ENCODE measurements around the gene LCN15.
"Not testable (repeated sequence)": the region's sequence is repeated elsewhere in the genome, so short reads cannot be mapped to it uniquely, and the experiment has no call there.

LCN15 gene

DNA sequence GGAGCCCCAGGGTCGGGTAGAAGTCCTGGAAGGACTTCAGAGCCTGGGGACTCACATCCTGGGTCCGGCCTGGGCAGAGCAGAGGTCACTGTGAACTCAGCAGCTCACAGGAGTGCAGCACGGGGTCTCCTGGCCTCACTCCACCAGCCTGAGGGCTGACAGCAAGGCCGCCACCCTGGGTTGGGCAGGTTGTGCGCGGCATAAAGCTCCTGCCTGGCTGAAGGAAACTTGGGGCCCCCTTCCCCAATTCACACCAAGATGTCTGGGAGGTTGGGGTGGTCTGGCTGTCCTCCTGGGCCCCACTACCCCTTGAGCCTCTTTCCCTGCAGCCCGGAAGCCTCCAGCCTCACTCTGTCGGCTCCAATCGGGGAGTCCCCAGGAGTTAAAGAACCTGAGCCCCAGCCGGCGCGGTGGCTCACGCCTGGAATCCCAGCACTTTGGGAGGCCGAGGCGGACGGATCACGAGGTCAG lies 2.1 kb downstream of the LCN15 start:
- Histone ChIP-seq H3K36me3 (ENCODE audit: control insufficient read depth, insufficient read depth, low read length) (no peaks in the 10 kb centered on the region), H3K9me3 (ENCODE audit: control insufficient read depth, low read length) (no peaks in the 10 kb centered on the region), H3K4me1 (ENCODE audit: control insufficient read depth, insufficient read depth, low read length, poor library complexity, severe bottlenecking) (peaks cover 4% of the 10 kb centered on the region), H3K27me3 (replicated peaks; ENCODE audit: control insufficient read depth, insufficient read depth, low read length, poor library complexity, severe bottlenecking) (no peaks in the 10 kb centered on the region), H3K27ac (ENCODE audit: insufficient read depth, low read length, poor library complexity, severe bottlenecking) (no peak overlapping the region), H3K4me3 (ENCODE audit: insufficient read depth, low read depth, low read length, poor library complexity, severe bottlenecking) (no peak overlapping the region)
- DNase-seq, result no peak

- no peak for DNase-seq
- Histone ChIP-seq H3K9me3 (ENCODE audit: control insufficient read depth, low read length) (no peaks in the 10 kb centered on the region), H3K36me3 (ENCODE audit: control insufficient read depth, insufficient read depth, low read length) (no peaks in the 10 kb centered on the region), H3K27ac (ENCODE audit: insufficient read depth, low read length, poor library complexity, severe bottlenecking) (no peak overlapping the region), H3K4me1 (ENCODE audit: control insufficient read depth, insufficient read depth, low read length, poor library complexity, severe bottlenecking) (no peaks in the 10 kb centered on the region), H3K4me3 (ENCODE audit: insufficient read depth, low read depth, low read length, poor library complexity, severe bottlenecking) (no peak overlapping the region), H3K27me3 (replicated peaks; ENCODE audit: control insufficient read depth, insufficient read depth, low read length, poor library complexity, severe bottlenecking) (no peaks in the 10 kb centered on the region)
Measured at GRCh38 chr9:136761545-136761981, 2.8 kb downstream of the LCN15 start.

DNA sequence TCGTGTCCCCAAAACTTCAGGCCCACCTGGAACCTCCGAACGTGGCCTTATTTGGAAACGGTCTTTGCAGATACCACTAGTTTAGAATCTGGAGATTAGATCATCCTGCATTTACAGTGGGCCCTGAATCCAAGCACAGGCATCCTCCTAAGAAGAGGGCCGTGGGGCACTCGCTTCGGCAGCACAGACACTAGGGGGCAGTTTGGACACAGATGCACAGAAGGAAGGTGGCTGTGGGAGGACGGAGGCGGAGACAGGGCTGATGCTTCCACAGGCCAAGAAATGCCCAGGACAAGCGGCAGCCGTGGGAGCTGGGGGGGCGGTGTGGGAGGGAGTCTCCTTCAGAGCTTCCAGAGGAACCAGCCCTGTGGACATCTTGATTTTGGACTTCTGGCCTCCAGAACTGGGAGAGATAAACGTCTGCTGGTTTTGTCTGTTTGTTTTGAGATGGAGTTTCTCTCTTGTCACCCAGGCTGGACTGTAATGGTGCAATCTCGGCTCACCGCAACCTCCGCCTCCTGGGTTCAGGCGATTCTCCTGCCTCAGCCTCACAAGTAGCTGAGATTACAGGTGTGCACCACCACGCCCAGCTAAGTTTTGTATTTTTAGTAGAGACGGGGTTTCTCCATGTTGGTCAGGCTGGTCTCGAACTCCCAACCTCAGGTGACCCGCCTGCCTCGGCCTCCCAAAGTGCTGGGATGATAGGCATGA lies 3.3 kb downstream of the LCN15 start:
- not testable (repeated sequence) for H3K27ac ChIP-seq (ENCODE audit: insufficient read depth, low read length, poor library complexity, severe bottlenecking); H3K36me3 ChIP-seq (ENCODE audit: control insufficient read depth, insufficient read depth, low read length); H3K4me3 ChIP-seq (ENCODE audit: insufficient read depth, low read depth, low read length, poor library complexity, severe bottlenecking); DNase-seq; H3K9me3 ChIP-seq (ENCODE audit: control insufficient read depth, low read length); H3K27me3 ChIP-seq (replicated peaks; ENCODE audit: control insufficient read depth, insufficient read depth, low read length, poor library complexity, severe bottlenecking); H3K4me1 ChIP-seq (ENCODE audit: control insufficient read depth, insufficient read depth, low read length, poor library complexity, severe bottlenecking)

DNA sequence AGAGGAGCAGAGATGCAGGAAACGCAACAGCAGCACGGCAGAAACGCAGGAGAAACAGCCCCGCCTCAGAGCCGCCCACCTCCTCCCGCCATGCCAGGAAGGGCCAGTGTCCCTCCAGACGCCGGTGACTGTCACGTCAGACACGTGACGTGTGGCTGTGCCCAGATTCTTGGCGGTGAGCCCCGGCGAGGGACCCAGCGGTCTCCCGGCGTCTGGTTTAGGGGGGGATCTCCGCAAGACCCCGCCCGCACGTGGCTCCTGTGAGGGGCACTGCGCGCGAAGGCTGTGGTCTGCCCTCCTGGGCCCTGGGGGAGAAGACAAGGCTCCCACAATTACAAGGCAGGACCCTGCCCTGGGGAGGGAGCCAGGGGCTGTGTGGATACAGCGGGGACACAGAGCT lies 3.9 kb downstream of the LCN15 start:
- Histone ChIP-seq H3K27me3 (replicated peaks; ENCODE audit: control insufficient read depth, insufficient read depth, low read length, poor library complexity, severe bottlenecking) (no peaks in the 10 kb centered on the region), H3K4me1 (ENCODE audit: control insufficient read depth, insufficient read depth, low read length, poor library complexity, severe bottlenecking) (no peaks in the 10 kb centered on the region), H3K36me3 (ENCODE audit: control insufficient read depth, insufficient read depth, low read length) (no peaks in the 10 kb centered on the region), H3K4me3 (ENCODE audit: insufficient read depth, low read depth, low read length, poor library complexity, severe bottlenecking) (no peak overlapping the region), H3K9me3 (ENCODE audit: control insufficient read depth, low read length) (no peaks in the 10 kb centered on the region), H3K27ac (ENCODE audit: insufficient read depth, low read length, poor library complexity, severe bottlenecking) (no peak overlapping the region)
- DNase-seq, result no peak

DNA sequence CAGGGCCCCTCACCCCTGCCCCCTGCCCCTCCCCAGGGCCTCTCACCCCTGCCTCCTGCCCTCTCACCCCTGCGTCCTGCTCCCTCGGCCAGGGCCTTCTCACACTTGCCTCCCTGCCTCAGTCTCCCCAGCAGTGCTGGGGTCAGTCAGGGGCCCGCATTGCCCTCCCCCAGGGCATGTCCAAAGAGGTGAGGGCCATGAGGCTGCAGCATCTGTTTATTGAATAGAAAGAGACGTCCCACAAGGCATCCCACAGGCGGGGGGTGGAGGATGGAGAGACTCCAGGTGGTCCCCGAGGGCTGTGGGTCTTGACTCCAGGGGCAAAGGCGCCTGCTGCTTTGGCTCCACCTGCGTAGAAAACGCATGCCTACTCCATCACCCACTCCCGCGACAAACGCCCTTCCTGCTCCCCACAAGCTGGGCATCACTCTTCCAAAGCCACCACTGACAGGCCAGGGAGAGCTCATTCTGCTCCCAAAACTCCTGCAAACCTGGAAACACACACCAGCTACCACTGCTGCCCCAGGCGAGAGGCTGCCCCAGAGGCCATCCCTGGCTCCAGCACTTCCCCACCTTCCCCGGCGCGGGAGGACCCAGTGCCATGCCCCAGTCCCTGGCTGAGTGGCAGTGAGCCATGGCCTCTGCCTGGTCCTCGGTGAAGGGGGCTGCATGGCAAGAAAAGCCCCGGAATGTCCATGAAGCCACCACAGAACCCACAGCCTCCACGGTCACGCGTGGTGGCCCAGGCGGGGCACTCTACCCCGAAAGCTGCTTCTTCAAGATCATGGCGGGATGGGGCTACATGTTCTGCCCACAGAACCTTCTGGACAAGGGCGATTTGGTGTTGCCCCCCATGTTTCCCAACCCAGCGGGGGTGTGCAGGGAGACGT lies 4.6 kb downstream of the LCN15 start:
- Histone ChIP-seq H3K27ac (ENCODE audit: insufficient read depth, low read length, poor library complexity, severe bottlenecking) (no peak overlapping the region), H3K9me3 (ENCODE audit: control insufficient read depth, low read length) (no peaks in the 10 kb centered on the region), H3K4me3 (ENCODE audit: insufficient read depth, low read depth, low read length, poor library complexity, severe bottlenecking) (no peak overlapping the region), H3K27me3 (replicated peaks; ENCODE audit: control insufficient read depth, insufficient read depth, low read length, poor library complexity, severe bottlenecking) (no peaks in the 10 kb centered on the region), H3K36me3 (ENCODE audit: control insufficient read depth, insufficient read depth, low read length) (no peaks in the 10 kb centered on the region), H3K4me1 (ENCODE audit: control insufficient read depth, insufficient read depth, low read length, poor library complexity, severe bottlenecking) (no peaks in the 10 kb centered on the region)
- DNase-seq, result no peak

- DNase-seq, result no peak
- Histone ChIP-seq H3K4me1 (ENCODE audit: control insufficient read depth, insufficient read depth, low read length, poor library complexity, severe bottlenecking) (no peaks in the 10 kb centered on the region), H3K27ac (ENCODE audit: insufficient read depth, low read length, poor library complexity, severe bottlenecking) (no peak overlapping the region), H3K4me3 (ENCODE audit: insufficient read depth, low read depth, low read length, poor library complexity, severe bottlenecking) (no peak overlapping the region), H3K36me3 (ENCODE audit: control insufficient read depth, insufficient read depth, low read length) (no peaks in the 10 kb centered on the region), H3K9me3 (ENCODE audit: control insufficient read depth, low read length) (no peaks in the 10 kb centered on the region), H3K27me3 (replicated peaks; ENCODE audit: control insufficient read depth, insufficient read depth, low read length, poor library complexity, severe bottlenecking) (no peaks in the 10 kb centered on the region)
Measured at GRCh38 chr9:136759001-136759400, 5.3 kb downstream of the LCN15 start.

DNA sequence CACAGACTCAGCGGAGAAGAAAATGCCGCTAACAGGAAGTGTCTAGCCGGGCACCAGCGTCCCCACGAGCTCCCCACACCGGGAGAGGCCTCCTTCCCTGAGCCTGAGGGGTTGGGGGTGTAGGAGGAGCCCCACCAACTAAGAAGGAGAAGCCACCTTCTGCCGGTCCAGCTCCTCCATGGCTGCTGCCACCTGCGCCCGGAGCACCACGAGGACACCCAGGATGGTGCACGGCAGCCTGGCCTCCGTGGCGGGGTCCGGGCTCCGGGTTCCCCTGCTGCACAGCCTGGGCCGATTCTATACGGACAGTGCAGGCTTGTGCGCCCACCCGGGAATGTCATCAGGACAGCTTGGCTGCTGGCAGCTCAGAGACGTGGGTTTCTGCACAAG lies 6.6 kb downstream of the LCN15 start:
- H3K27ac ChIP-seq (ENCODE audit: insufficient read depth, low read length, poor library complexity, severe bottlenecking), result no peak overlapping the region
- H3K4me1 ChIP-seq (ENCODE audit: control insufficient read depth, insufficient read depth, low read length, poor library complexity, severe bottlenecking), result no peaks in the 10 kb centered on the region
- H3K9me3 ChIP-seq (ENCODE audit: control insufficient read depth, low read length), result no peaks in the 10 kb centered on the region
- H3K36me3 ChIP-seq (ENCODE audit: control insufficient read depth, insufficient read depth, low read length), result no peaks in the 10 kb centered on the region
- no peak overlapping the region for H3K4me3 ChIP-seq (ENCODE audit: insufficient read depth, low read depth, low read length, poor library complexity, severe bottlenecking)
- no peak for DNase-seq
- no peaks in the 10 kb centered on the region for H3K27me3 ChIP-seq (replicated peaks; ENCODE audit: control insufficient read depth, insufficient read depth, low read length, poor library complexity, severe bottlenecking)

DNA sequence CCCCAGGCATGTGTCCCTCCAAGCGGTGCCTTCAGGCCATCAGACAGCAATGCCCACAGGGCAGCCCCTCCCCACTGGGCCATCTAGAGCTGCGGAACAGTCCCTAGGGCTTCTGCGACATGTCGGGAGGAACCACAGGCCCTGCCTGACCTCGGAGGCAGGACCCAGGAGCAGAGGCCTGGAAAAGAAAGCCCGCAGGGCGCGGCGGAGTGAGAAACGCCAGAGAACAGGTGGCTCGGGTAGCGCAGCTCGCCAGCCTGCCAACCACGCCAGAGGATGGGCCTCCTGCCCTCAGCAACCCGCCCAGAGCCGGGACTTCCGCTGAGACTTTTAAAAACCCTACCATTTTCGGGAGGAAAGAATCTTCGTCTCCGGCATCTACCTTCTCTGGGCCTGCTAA lies 7.0 kb downstream of the LCN15 start:
- Histone ChIP-seq H3K36me3 (ENCODE audit: control insufficient read depth, insufficient read depth, low read length) (no peaks in the 10 kb centered on the region), H3K4me3 (ENCODE audit: insufficient read depth, low read depth, low read length, poor library complexity, severe bottlenecking) (no peak overlapping the region), H3K27me3 (replicated peaks; ENCODE audit: control insufficient read depth, insufficient read depth, low read length, poor library complexity, severe bottlenecking) (no peaks in the 10 kb centered on the region), H3K27ac (ENCODE audit: insufficient read depth, low read length, poor library complexity, severe bottlenecking) (no peak overlapping the region), H3K9me3 (ENCODE audit: control insufficient read depth, low read length) (no peaks in the 10 kb centered on the region), H3K4me1 (ENCODE audit: control insufficient read depth, insufficient read depth, low read length, poor library complexity, severe bottlenecking) (no peaks in the 10 kb centered on the region)
- DNase-seq, result no peak

GRCh38 chr9:136756836-136757235 lies 7.5 kb downstream of the LCN15 start:
- no peaks in the 10 kb centered on the region for H3K36me3 ChIP-seq (ENCODE audit: control insufficient read depth, insufficient read depth, low read length)
- H3K4me1 ChIP-seq (ENCODE audit: control insufficient read depth, insufficient read depth, low read length, poor library complexity, severe bottlenecking), result no peaks in the 10 kb centered on the region
- no peak overlapping the region for H3K27ac ChIP-seq (ENCODE audit: insufficient read depth, low read length, poor library complexity, severe bottlenecking)
- H3K9me3 ChIP-seq (ENCODE audit: control insufficient read depth, low read length), result no peaks in the 10 kb centered on the region
- DNase-seq, result no peak
- H3K4me3 ChIP-seq (ENCODE audit: insufficient read depth, low read depth, low read length, poor library complexity, severe bottlenecking), result no peak overlapping the region
- H3K27me3 ChIP-seq (replicated peaks; ENCODE audit: control insufficient read depth, insufficient read depth, low read length, poor library complexity, severe bottlenecking), result no peaks in the 10 kb centered on the region

DNA sequence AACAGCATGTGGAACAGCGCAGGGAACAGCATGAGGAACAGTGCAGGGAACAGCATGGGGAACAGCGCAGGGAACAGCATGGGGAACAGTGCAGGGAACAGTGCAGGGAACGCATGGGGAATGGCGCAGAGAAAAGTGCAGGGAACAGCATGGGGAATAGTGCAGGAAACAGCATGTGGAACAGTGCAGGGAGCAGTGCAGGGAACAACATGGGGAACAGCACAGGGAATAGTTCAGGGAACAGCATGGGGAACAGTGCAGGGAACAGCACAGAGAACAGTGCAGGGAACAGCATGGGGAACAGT lies 8.2 kb downstream of the LCN15 start:
- Histone ChIP-seq H3K27me3 (replicated peaks; ENCODE audit: control insufficient read depth, insufficient read depth, low read length, poor library complexity, severe bottlenecking) (no peaks in the 10 kb centered on the region), H3K36me3 (ENCODE audit: control insufficient read depth, insufficient read depth, low read length) (no peaks in the 10 kb centered on the region), H3K4me3 (ENCODE audit: insufficient read depth, low read depth, low read length, poor library complexity, severe bottlenecking) (no peak overlapping the region), H3K9me3 (ENCODE audit: control insufficient read depth, low read length) (no peaks in the 10 kb centered on the region), H3K27ac (ENCODE audit: insufficient read depth, low read length, poor library complexity, severe bottlenecking) (no peak overlapping the region), H3K4me1 (ENCODE audit: control insufficient read depth, insufficient read depth, low read length, poor library complexity, severe bottlenecking) (no peaks in the 10 kb centered on the region)
- DNase-seq, result no peak

Measured in effector memory CD4-positive, alpha-beta T cell (primary cell).